NCI-H69 (cell line): ENCODE data around the gene KCNQ4.

Experiments
- DNase-seq: peaks from one replicate; lab custom pipeline; 2025; lab: John Stamatoyannopoulos, UW

KCNQ4 gene

GRCh38 chr1:40840526-40841323 is 57.1 kb downstream of the KCNQ4 start:
- DNase-seq, result no peak

DNA sequence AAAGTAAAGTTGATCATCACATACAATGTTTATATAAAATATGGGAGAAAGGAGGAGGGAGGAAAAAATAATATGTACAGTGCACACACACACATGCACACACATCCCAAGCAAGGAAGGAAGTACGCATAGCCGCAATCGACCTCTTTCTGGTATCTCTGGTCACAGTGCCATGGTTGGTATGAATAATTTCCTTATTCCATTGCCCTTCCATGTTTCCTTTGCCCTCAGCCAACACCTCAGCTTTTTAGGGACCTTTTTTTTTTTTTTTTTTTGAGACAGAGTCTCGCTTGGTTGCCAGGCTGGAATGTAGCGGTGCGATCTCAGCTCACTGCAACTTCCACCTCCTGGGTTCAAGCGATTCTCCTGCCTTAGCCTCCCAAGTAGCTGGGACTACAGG is 58.0 kb downstream of the KCNQ4 start:
- DNase-seq, result no peak

DNA sequence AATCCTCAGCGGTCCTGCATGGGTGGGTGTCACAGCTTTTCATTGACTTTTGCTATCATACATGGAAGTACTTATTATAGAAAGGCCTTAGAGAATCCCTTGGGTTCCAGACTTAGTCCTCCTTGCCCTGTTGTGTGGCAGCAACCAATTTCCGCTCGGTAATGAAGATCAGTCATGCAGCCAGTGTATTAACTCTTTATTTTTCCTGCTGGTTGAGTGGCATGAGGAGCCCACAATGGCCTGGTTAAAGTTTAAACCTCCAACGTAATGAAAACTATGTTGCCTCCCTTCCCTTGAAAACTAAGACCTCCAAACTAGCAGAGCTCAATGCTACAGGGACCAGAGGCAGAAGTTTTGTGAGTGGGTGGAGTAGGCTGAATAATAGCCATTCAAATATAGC is 58.6 kb downstream of the KCNQ4 start:
- DNase-seq, result no peak

DNA sequence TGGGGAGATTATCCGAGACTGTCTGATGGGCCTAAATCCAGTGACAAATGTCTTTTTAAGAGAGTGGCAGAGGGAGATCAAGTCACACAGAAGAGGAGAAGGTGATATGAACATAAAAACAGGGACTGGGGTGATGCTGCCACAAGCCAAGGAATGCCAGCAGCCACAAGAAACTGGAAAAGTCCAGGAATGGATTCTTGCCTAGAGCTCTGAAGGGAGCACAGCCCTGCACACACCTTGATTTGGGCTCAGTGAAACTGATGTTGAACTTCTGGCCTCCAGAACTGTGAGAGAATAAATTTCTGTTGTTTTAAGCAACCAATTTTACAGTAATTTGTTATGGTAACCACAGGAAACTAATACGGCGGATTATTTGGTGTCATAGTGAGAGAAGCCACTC is 59.1 kb downstream of the KCNQ4 start:
- no peak for DNase-seq

DNA sequence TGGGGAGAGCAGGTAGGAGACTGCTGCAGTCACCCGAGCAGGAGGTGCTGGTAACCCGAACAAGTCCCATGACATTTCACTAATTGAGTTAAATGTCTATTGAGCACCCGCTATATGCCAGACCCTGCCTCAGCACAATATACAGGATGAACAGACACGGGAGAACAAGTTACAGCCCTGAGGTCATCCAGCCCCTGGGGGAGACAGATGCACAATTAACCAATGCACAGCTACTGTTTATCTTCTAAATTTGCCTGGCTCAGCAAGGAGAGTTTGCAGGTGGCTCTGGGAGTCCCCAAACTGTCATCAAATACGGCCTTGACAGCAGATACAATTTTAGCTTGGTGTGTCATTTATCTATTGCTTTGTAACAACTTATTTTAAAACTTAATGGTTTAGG is 60.5 kb downstream of the KCNQ4 start:
- DNase-seq, result peak; percentile 85

- no peak for DNase-seq
These were observed 61.6 kb downstream of the KCNQ4 start for GRCh38 chr1:40844887-40845878.

- DNase-seq, result no peak
These were observed 62.3 kb downstream of the KCNQ4 start for GRCh38 chr1:40845895-40846294.

DNA sequence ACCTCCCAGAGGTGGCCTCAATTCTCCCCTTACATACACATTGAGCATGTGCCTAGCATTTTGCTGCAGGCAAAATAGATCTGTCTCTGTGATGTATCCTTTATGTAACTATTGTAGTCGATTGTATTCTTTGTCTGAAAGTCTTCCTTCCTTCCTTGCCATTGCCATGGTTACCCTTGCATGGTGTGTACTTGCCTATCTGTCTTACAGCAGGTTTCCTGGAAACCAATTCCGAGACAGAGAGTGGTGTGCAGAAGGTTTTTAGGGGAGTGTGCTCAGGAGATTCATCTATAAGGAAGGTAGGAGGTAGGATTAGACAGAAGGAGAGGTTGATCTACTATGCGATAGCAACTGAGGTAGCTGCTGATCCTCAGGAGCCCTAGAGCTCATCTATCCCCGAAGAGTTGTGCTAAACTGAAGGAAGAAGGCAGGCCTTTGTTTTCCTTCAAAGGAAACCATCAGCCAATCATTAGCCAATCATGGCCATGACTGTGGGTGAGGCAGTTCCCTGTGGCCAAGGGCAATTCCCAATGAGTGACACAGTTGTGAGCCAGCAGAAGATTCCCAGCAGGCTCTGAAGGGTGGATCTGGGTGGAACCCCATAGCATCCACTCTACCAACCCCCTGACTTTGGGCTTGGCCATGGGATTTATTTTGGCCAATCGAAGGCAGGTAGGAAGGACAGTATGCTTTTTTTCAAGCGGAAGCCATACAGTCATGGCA is 63.6 kb downstream of the KCNQ4 start:
- no peak for DNase-seq

GRCh38 chr1:40848530-40849189 is 65.1 kb downstream of the KCNQ4 start:
- DNase-seq, result peak; percentile 74

- DNase-seq, result peak; percentile 56
These were observed 66.4 kb downstream of the KCNQ4 start for GRCh38 chr1:40849801-40850592.

GRCh38 chr1:40851643-40852042 is 68.1 kb downstream of the KCNQ4 start:
- DNase-seq, result no peak

- DNase-seq, result no peak
These were observed 69.7 kb downstream of the KCNQ4 start for GRCh38 chr1:40853113-40853884.

GRCh38 chr1:40853885-40854170 is 70.2 kb downstream of the KCNQ4 start:
- DNase-seq, result no peak

GRCh38 chr1:40855513-40855912 is 71.9 kb downstream of the KCNQ4 start:
- DNase-seq, result peak; percentile 23

DNA sequence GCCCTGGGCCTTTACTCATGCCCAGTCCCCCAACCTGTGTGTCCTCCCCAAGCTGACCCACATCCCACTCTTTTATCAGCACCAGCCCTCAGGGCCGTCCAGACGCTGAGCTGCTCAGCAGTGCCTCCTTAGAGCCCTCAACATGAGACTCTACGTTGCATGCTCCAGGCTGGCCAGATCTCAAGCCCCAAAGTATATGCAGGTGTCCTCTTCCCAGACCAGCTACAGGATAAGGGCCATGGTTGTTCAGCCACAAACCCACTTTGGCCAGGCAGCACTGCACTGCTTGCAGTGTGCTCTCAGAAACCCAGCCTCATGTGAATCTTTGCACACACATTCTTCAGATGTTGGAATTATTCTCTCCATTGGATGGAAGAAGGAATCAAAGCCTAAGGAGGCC is 72.5 kb downstream of the KCNQ4 start:
- DNase-seq, result no peak

DNA sequence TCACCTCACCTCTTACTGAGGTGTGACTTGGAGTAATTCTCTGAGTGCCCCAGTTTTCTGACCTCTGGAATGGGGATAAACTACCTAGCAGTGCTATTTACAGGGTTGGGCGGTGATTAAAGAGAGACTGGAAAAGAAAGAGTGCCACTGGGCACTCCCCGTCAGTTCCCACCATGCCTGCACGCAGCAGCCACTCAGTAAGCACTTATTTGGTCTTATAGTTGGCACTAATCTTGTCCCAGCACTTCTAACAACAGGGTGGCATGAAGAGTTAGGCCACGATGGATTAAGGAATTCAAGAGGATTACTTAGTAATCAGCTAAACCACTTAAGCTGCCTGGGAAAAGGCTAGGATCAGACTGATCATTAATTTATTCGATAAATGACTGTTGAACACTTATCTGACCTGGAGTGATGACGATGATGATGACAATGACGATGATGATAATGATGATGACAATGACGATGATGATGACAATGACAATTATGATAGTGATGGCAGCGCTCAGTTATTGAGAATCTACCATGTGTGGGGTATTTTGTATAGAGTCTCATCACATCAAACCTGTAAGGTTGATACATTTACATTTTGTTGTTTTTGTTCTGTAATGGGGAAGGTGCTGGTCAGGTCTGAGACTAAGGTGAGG is 73.2 kb downstream of the KCNQ4 start:
- no peak for DNase-seq

DNA sequence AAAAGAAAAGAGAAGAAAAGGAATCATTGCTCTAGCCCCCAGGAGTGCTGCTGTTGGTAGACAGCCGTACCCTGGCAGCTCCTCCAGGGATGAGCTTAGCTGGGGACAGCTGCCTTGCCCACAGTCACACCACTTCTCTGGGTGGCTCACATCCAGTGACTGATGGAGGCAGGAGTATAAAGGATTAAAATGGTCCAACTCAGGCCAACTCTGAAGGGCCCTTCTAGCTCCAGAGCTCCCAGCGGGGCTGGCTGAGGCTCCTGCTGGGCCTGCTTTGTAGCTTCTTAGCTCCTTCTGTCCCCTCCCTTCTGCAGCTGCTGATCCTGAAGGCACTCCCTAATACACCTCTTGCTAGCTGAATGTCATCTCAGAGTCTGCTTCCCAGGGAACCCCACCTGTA is 74.2 kb downstream of the KCNQ4 start:
- DNase-seq, result peak; percentile 25

- DNase-seq, result no peak
These were observed 75.3 kb downstream of the KCNQ4 start for GRCh38 chr1:40858856-40859416.

DNA sequence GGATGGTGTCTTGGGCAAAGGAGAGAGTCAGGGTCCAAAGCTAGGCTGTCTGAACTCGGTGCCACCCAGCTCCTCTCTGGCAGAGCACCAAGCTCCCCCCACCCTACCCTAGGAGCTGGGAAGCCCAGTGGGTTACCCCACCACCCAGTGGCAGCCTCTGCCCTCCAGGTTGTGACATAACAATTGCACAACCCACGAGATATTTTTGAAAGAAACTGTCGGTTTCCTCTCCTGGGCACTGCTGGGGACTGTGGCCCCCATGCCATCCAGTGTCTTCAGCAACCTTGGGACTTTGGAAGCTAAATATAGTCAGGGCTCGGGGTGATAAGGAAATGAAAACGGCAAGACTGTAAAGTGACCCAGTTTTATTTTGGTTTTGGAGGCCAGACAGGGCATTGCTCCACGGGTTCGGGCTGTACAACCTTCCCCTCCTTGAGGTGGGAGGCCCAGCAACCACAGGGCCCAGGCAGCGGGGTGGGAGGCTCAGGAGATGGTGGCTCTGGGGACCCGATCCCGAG is 77.2 kb downstream of the KCNQ4 start:
- DNase-seq, result no peak
